Astrocyte of the cerebellum (primary cell): ENCODE measurements around the gene PBRM1.

Experiments used
- DNase-seq: peaks from one replicate; pipeline ENCODE4 v3.0.0-alpha.2; 2011; ENCODE audit warnings: low read depth
- H3K4me3 ChIP-seq: 2 replicates; pipeline ENCODE4 v1.5.1; 2011; ENCODE audit warnings: mild to moderate bottlenecking, low read depth, low read length, moderate library complexity
- CTCF ChIP-seq: IDR thresholded peaks from 2 replicates; pipeline ENCODE4 v1.5.1; 2012; ENCODE audit warnings: low read length, low read depth, moderate library complexity, mild to moderate bottlenecking; ENCODE audit errors: missing control alignments
- in situ Hi-C: cut with HindIII; loops from 2 replicates; pipeline ENCODE4 v1.10.0; 2017; ENCODE audit warnings: low sequenced_read_pairs

PBRM1 gene

GRCh38 chr3:52514576-52514975 is 171.1 kb downstream of the PBRM1 start:
- H3K4me3 ChIP-seq: no peak overlapping the region
- DNase-seq: no peak
- in situ Hi-C loops: no loop called here
- TF ChIP-seq CTCF: no peak

- DNase-seq: no peak
- no peak for TF ChIP-seq CTCF
- H3K4me3 ChIP-seq: no peak overlapping the region
- in situ Hi-C loops: no loop called here
Observed at GRCh38 chr3:52513281-52513680, 172.4 kb downstream of the PBRM1 start.

- in situ Hi-C loops: no loop called here
- no peak overlapping the region for H3K4me3 ChIP-seq
- no peak for TF ChIP-seq CTCF
- DNase-seq: no peak
Observed at GRCh38 chr3:52512727-52513126, 173.0 kb downstream of the PBRM1 start.

- no peak for DNase-seq
- in situ Hi-C loops: no loop called here
- no peak for TF ChIP-seq CTCF
- no peak overlapping the region for H3K4me3 ChIP-seq
Observed at GRCh38 chr3:52512105-52512504, 173.6 kb downstream of the PBRM1 start.

- no peak overlapping the region for H3K4me3 ChIP-seq
- in situ Hi-C loops: no loop called here
- DNase-seq: no peak
- no peak for TF ChIP-seq CTCF
Observed at GRCh38 chr3:52511509-52511908, 174.2 kb downstream of the PBRM1 start.

GRCh38 chr3:52509753-52510328 is 175.9 kb downstream of the PBRM1 start:
- no peak for TF ChIP-seq CTCF
- in situ Hi-C loops: no loop called here

GRCh38 chr3:52507359-52507758 is 178.4 kb downstream of the PBRM1 start:
- no peak for TF ChIP-seq CTCF
- in situ Hi-C loops: no loop called here
- DNase-seq: no peak
- no peak overlapping the region for H3K4me3 ChIP-seq

More at GRCh38 chr3:52509753-52510328, 175.9 kb downstream of the PBRM1 start:
- DNase-seq: no peak
- H3K4me3 ChIP-seq: no peak overlapping the region
